ENCODE results near the gene CAMTA1. TPM values are rescaled to one million over a fixed set of nuclear protein-coding genes. Genes with fewer than 3 reads are reported as not detected.

Gene CAMTA1
- total and polyA plus RNA-seq, 9 of the 15 experiments (the other 6 are each of a cell fraction or from before 2014, with no cell fraction given): 43.9 to 161 (median 65.9) TPM

GRCh38 chr1:7267493-7267892, 482.2 kb downstream of the CAMTA1 start:
- Histone ChIP-seq H3K27ac (ENCODE audit: extremely low read depth, low read depth, low read length) (no peak overlapping the region), H3K4me3 (no peak overlapping the region), H3K79me2 (ENCODE audit: control insufficient read depth, insufficient read depth, low read length) (no peaks in the 10 kb centered on the region), H3K9ac (ENCODE audit: insufficient read depth in 1 of 2, low read depth in 2 of 2, low read length in 2 of 2) (no peak overlapping the region), H3K9me1 (ENCODE audit: control insufficient read depth, insufficient read depth, low read length) (no peaks in the 10 kb centered on the region), H3K9me3 (replicated peaks; ENCODE audit: control insufficient read depth, insufficient read depth, low read depth, low read length) (no peaks in the 10 kb centered on the region), H2AFZ (ENCODE audit: low read depth, low read length) (no peak overlapping the region), H3K36me3 (ENCODE audit: control insufficient read depth, insufficient read depth, low read length) (no peaks in the 10 kb centered on the region), H4K20me1 (replicated peaks; ENCODE audit: control insufficient read depth, insufficient read depth, low read length) (no peaks in the 10 kb centered on the region), H3K27me3 (ENCODE audit: control insufficient read depth in 2 of 2, insufficient read depth in 2 of 2, low read length in 2 of 2) (peaks cover 9 to 12% of the 10 kb centered on the region in 2 experiments; a peak in 4 of 5 replicates), H3K4me1 (replicated peaks in 1 of 2; ENCODE audit: control insufficient read depth in 2 of 2, insufficient read depth in 2 of 2, low read length in 2 of 2) (no peaks in the 10 kb centered on the region), H3K4me2 (ENCODE audit: insufficient read depth, low read length) (no peak overlapping the region)
- in situ Hi-C loops (cut with MboI) (no loop called here), intact Hi-C loops (cut with micrococcal nuclease) (no loop called here)
- DNase-seq (ENCODE audit: extremely low read depth in 1 of 4, low spot score in 3 of 4): no peak
- ATAC-seq: no peak
- no TSS peak for BruUV-seq (replicated peaks)
- FAIRE-seq: no peak
- ChIA-PET CTCF (ENCODE audit: low intra/inter-chr PET ratio) (no interaction called here), POLR2A (interaction anchor here (0.7 kb wide), 1 partner anchor 125 kb away, joined by 3 read pairs; no protein-coding TSS in a partner anchor)
- TF ChIP-seq PURB (CRISPR knock-in tag; IDR thresholded peaks at IDR 0.05; ENCODE audit: low read depth): no peak
- TF ChIP-seq DNMT1 (IDR thresholded peaks at IDR 0.05): no peak
- no peak for TF ChIP-seq PRDM10 (IDR thresholded peaks at IDR 0.05; ENCODE audit: partially characterized antibody)
- no peak for TF ChIP-seq ARNT (IDR thresholded peaks at IDR 0.05)
- no peak for TF ChIP-seq ZNF445 (CRISPR knock-in tag; IDR thresholded peaks at IDR 0.05; ENCODE audit: low read depth)
- TF ChIP-seq EGR1 (conservative IDR thresholded peaks at IDR 0.05): no peak
- no peak for TF ChIP-seq SLC30A9 (CRISPR knock-in tag; IDR thresholded peaks at IDR 0.05)
- no peak for TF ChIP-seq MAX (CRISPR knock-in tag; IDR thresholded peaks at IDR 0.05)
- TF ChIP-seq POLR2G (IDR thresholded peaks at IDR 0.05; ENCODE audit: low read depth, low read length): no peak
- TF ChIP-seq CHD4 (IDR thresholded peaks at IDR 0.05; ENCODE audit: insufficient read depth, insufficient replicate concordance, low read depth, low read length, poor library complexity, severe bottlenecking): no peak
- no peak for TF ChIP-seq BDP1 (IDR thresholded peaks at IDR 0.05; ENCODE audit: insufficient read depth, insufficient read length)
